Right ventricle myocardium inferior (tissue), 1 donor: ENCODE data around the gene SLAMF1. TPM values are rescaled to one million over a fixed set of nuclear protein-coding genes. Genes with fewer than 3 reads are reported as not detected.
"Not testable (repeated sequence)": the region's sequence is repeated elsewhere in the genome, so short reads cannot be mapped to it uniquely, and the experiment has no call there.

Experiments
- ATAC-seq: fragments of 200-7000 bp; cut with Tn5 transposase; one replicate; pipeline ENCODE4 v1.9.1; 2020; ENCODE audit warnings: mild to moderate bottlenecking, moderate library complexity
- DNase-seq: peaks from one replicate; pipeline ENCODE4 v3.0.0; 2021; ENCODE audit errors: missing footprints
- intact Hi-C: fragments of 100-400 bp; cut with DNase I; formaldehyde crosslinking; loops from one replicate; pipeline ENCODE4 v1.11.0; 2022
- total RNA-seq: library from RNA; stranded (reverse); fragmentation: NEBNext Ultra II Directional; extraction: Animal tissue kit (Norgen Biotek cat#: 25700); gene quantifications from one replicate; pipeline ENCODE4 v1.2.1, GENCODE V29; 2021
- donor health status: DM: no; HTN: yes; CAD: no; lungs with severe emphysema.

Gene SLAMF1
- total RNA-seq, 1 donor from 2014 or later = 0.24 TPM

GRCh38 chr1:160610569-160611242 lies 36.1 kb downstream of the SLAMF1 start:
- ATAC-seq = no peak
- intact Hi-C loops = no loop called here
- DNase-seq = no peak

GRCh38 chr1:160608941-160609340 lies 37.9 kb downstream of the SLAMF1 start:
- intact Hi-C loops = no loop called here
- DNase-seq = no peak
- no peak for ATAC-seq

GRCh38 chr1:160608514-160608913 lies 38.3 kb downstream of the SLAMF1 start:
- ATAC-seq = no peak
- intact Hi-C loops = no loop called here
- DNase-seq = no peak

- DNase-seq = no peak
- intact Hi-C loops = no loop called here
- no peak for ATAC-seq
These were observed 38.8 kb downstream of the SLAMF1 start for GRCh38 chr1:160608057-160608456.

- intact Hi-C loops = loop anchor here (2.0 kb wide), 1 partner anchor 179 kb away; no protein-coding TSS in a partner anchor
- no peak for DNase-seq
- ATAC-seq = no peak
These were observed 39.2 kb downstream of the SLAMF1 start for GRCh38 chr1:160607672-160608032.

GRCh38 chr1:160607011-160607671 lies 39.7 kb downstream of the SLAMF1 start:
- intact Hi-C loops = loop anchor here (2.0 kb wide), 1 partner anchor 178 kb away; no protein-coding TSS in a partner anchor
- no peak for DNase-seq
- peak; percentile 76 for ATAC-seq

GRCh38 chr1:160606611-160607010 lies 40.2 kb downstream of the SLAMF1 start:
- DNase-seq (no peak), ATAC-seq (no peak)
- intact Hi-C loops = loop anchor here (2.0 kb wide), 1 partner anchor 178 kb away; no protein-coding TSS in a partner anchor

GRCh38 chr1:160605792-160606479 lies 40.9 kb downstream of the SLAMF1 start:
- intact Hi-C loops = loop anchor here (2.0 kb wide), 1 partner anchor 177 kb away; no protein-coding TSS in a partner anchor
- ATAC-seq = no peak
- no peak for DNase-seq

- DNase-seq (no peak), ATAC-seq (no peak)
- intact Hi-C loops = no loop called here
These were observed 41.6 kb downstream of the SLAMF1 start for GRCh38 chr1:160605205-160605604.

GRCh38 chr1:160597705-160598104 lies 49.1 kb downstream of the SLAMF1 start:
- intact Hi-C loops = no loop called here
- DNase-seq = no peak

GRCh38 chr1:160597051-160597450 lies 49.8 kb downstream of the SLAMF1 start:
- intact Hi-C loops = no loop called here
- DNase-seq (no peak), ATAC-seq (no peak)

More at GRCh38 chr1:160597705-160598104, 49.1 kb downstream of the SLAMF1 start:
- ATAC-seq = no peak

GRCh38 chr1:160590488-160590887 lies 56.4 kb downstream of the SLAMF1 start:
- no peak for DNase-seq

GRCh38 chr1:160588468-160588867 lies 58.4 kb downstream of the SLAMF1 start:
- intact Hi-C loops = no loop called here
- no peak for ATAC-seq
- no peak for DNase-seq

More at GRCh38 chr1:160590488-160590887, 56.4 kb downstream of the SLAMF1 start:
- ATAC-seq = no peak
- intact Hi-C loops = no loop called here

- ATAC-seq (no peak), DNase-seq (no peak)
- intact Hi-C loops = no loop called here
These were observed 62.1 kb downstream of the SLAMF1 start for GRCh38 chr1:160584784-160585183.

GRCh38 chr1:160582976-160583375 lies 63.9 kb downstream of the SLAMF1 start:
- ATAC-seq, intact Hi-C loops, DNase-seq: not testable (repeated sequence)

- no peak for DNase-seq
- no peak for ATAC-seq
- intact Hi-C loops = no loop called here
These were observed 64.9 kb downstream of the SLAMF1 start for GRCh38 chr1:160581961-160582360.

- intact Hi-C loops = no loop called here
- ATAC-seq (no peak), DNase-seq (no peak)
These were observed 66.5 kb downstream of the SLAMF1 start for GRCh38 chr1:160580221-160580812.

- intact Hi-C loops = no loop called here
- ATAC-seq = no peak
- DNase-seq = no peak
These were observed 67.6 kb downstream of the SLAMF1 start, which contains the start of gene CD84 for GRCh38 chr1:160579216-160579701. TSS of gene CD84 (minus strand) at chr1:160579496. CDS start at chr1:160579437, 59 bp downstream.
